HK-2 (cell line): Measurements from ENCODE around the gene SLC38A3.

Experiments used
- DNase-seq: peaks from one replicate; pipeline ENCODE4 v3.0.0-alpha.2; 2018; ENCODE audit not compliant: unreplicated experiment

SLC38A3 gene

DNA sequence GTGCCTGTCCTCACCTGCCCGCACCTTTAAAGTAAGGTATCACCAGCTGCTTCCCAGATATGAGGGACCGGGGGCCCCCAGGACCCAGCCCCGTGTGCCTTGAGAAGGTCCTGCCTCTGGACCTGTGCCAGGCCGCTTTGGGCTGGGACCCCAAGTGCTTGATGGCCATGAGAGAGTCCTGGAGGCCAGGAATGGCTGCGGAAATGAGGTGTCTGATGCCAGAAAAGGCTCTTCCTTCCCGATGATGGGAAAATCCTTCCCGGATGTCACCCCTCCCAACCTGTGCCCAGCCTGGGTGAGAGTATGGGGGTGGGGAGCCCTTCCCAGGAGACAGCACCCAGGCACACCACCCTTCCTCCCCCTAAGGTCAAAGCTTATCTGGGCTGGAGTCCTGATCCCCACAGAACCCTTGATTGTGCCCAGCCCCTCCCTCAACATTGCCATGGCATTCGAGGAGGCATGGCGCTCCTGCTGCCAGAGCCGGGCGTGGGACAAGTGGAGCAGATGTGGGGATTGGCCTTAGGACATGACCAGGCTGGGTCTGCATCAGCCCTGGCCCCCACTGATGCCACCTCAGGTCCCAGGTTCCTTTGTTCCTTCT is 35.7 kb upstream of the SLC38A3 start:
- no peak for DNase-seq

DNA sequence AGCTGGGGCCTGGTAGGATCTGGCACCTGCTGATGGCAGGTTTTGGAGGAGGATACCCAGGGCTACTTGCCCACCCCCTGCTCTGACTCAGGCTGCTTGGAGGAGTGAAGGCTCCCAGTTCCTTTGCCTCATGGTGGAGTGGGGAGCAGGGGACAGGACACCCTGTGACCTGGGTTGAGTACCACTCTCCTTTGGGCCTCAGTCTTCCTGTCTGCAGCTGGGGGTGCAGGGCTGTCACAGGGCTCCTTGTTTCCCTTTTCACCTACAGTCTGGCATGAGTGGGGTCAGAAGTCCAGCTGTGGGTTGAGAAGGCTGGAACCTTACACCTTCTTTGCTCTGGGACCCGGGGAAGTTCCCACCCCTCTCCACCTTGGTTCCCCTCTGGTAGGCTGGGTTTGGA is 35.2 kb upstream of the SLC38A3 start:
- no peak for DNase-seq

DNA sequence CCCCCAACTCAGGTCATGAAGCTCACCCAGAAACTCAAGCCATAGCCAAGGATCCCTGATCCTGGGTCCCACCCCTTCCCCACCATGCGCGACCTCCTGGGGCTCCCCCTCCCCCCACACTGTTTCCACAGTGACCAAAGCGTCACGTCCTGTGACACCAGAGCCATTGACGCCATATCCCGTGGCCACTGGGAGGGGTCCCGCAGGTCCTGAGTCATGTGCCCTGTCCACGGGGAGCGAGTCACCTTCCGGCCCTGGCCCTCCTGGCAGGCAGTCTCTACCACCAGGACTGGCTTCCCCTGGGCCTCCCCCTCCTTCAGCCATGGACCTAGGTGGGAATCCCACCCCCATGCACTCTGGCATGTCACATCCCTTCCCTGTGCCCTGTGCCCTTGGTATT is 34.4 kb upstream of the SLC38A3 start:
- peak; percentile 88 for DNase-seq

DNA sequence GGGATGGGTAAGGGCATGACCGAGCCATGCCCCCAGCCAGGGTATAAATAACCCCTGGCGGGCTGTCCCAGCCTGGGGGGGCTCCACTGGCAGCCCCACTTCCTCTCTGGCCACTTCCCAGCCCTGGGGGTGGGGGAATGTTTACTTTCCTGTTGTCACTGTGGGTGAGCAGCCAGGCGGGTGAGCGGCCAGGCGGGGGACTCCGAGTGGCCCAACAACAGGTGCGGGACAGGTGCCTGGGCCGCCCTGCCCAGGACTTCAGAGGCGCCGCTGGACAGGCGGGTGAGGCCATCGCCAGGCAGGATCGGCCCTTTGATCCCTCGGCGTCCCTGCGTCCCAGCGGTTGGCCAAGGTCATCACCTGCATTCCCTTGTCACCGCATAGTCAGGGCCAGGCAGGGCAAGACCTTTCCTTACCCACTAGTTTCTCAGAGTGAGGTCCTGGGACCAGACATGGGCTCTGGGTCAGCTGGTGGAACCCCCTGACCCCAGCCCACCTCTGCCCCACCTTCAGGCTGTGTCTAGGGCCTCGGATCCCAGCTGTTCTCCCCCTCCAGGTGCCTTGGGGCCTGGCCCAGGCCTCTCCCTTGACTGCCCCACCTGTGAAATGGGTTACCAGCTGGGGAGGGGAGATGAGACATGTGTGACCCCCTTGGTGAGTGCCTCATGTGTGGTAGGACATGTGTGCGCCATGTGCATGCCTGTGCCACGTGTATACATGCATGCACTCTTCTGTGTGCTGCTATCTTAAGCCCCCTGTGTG is 33.4 kb upstream of the SLC38A3 start:
- no peak for DNase-seq

DNA sequence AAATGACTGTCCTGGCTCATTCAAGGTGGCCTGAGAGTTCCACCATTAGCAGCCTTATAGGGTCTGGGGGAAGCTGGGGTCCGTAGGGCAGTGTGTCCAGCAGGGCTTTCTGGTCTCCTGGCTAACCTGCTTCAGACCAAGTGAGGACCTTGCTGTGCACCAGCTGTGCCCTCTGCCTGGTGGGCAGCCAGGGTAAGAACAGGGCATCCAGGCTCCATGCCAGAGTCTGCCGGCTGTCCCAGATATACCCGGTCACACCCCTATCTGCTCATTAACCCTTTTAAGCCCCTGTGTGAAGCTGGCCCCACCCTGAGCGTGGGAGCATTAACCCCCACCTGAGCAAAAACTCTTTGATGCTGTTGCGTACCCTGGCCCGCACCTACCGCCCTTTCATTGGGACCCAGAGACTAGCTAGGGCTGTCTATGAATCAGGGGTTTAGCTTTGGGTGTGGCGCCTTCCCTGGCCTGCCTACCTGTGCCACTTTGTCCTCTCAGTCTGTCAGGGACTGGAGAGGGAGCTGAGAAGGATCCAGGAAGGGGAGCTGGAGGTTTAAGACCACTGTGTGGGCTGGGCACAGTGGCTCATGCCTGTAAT is 32.3 kb upstream of the SLC38A3 start:
- DNase-seq = no peak

DNA sequence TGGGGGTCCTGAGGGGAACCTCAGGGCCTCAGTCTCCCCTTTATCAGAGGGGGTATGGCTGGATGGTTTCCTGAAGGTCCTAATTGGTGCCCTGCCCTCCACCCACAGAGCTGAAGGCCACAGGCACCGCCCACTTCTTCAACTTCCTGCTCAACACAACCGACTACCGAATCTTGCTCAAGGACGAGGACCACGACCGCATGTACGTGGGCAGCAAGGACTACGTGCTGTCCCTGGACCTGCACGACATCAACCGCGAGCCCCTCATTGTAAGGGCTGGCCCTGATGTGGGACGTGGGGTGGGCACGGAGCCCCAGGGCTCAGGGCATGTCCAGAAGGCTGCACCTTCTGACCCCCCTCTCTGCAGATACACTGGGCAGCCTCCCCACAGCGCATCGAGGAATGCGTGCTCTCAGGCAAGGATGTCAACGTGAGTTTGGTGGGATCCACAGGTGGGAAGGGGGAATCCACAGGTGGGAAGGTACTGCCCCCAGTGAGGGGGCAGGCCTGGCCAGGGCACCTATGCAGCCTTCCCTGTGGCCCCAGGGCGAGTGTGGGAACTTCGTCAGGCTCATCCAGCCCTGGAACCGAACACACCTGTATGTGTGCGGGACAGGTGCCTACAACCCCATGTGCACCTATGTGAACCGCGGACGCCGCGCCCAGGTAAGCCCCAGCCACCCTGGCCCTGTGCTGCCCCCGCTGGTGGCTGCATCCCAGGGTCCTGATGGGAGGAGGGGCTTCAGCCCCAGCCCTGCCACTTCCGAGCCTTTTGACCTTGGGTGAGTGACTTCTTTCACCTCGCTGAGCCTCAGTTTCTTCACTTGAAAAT is 31.2 kb upstream of the SLC38A3 start:
- no peak for DNase-seq

DNA sequence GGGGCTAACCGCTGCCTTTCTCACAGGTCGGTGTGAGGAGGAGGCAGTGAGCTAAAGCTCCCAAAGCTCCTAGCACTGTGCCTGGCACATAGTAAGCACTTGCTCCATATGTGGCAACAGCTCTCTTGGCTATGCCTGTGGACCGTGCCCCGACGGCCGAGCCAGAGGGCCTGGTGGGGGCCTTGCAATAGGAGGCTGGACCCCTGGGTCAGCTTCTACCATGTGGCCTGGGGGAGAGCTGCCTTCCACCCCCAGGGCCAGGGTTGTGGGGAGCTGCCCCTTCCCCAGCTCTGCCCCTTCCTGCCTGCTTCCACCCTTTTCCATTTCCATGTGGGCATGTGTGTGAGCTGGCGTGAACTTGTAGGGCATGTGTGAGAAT is 30.6 kb upstream of the SLC38A3 start:
- DNase-seq = no peak

DNA sequence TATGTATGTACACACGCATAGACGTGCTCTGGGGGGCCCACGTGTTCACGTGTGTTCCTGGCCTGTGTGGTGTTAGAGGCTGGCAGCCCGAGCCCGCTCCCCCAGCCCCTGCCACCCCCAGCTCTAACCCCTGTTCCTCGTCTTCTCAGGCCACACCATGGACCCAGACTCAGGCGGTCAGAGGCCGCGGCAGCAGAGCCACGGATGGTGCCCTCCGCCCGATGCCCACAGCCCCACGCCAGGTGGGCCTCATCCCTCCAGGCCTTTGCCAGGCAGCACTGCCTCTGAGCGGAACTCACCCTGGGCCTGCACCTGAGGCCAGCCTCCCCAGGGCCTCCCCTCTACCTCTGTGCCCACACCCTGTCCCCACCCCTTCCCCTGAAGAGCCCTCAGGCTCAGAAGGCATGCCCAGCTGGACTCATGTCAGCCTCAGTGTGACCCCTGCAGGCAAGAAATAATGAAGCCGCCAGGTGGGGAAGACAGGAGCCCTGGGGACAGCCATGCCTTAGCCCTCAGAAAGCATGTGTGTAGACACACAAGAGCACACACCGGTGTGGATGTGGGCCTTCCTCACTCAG is 30.0 kb upstream of the SLC38A3 start:
- no peak for DNase-seq

DNA sequence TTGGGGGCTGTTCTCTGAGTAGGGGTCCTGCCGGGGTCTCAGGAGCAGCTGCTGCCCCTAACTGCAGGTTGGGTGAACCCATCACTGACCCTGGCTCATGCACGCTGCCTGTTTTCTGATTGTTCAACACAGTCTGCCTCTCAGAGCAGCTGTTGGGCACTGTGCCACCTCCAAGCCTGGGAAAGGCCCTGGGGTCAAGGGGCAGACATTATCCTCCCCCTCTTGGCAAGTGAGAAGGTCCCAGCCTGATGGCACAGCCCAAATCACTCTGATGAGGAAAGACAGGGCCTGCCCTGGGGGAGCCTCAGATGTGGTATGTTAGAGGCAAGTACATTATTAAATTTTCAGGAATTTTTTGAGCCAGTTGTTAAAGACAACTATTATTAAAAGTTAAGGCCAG is 27.7 kb upstream of the SLC38A3 start:
- DNase-seq = no peak

DNA sequence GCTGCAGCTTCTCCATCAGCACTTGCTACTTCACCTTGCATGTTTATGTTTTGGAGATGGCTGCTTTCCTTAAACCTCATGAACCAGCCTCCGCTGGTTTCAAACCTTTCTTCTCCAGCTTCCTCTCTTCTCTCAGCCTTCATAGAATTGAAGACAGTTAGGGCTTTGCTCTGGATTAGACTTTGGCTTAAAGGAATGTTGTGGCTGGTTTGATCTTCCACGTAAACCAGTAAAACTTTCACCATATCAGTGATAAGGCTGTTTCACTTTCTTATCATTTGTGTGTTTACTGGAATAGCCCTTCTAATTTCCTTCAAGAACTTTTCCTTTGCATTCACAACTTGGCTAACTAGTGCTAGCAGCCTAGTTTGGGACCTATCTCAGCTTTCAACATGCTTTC is 25.4 kb upstream of the SLC38A3 start:
- no peak for DNase-seq

DNA sequence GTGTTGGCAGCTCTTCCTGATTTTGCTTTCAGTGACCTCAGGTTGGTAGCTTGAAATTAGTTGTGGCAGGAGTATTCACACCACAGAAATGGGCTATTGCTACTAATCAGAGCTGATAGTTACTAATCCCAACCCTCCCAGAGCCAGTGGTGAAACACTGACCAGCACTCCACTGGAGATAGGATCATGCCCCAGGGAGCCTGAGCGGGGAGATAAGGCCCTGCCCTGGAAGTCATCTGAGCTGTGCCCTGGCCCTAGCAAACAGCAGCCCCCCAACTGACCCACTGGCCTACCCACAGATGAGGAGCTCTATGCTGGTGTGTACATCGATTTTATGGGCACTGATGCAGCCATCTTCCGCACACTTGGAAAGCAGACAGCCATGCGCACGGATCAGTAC is 23.1 kb upstream of the SLC38A3 start:
- DNase-seq = no peak

DNA sequence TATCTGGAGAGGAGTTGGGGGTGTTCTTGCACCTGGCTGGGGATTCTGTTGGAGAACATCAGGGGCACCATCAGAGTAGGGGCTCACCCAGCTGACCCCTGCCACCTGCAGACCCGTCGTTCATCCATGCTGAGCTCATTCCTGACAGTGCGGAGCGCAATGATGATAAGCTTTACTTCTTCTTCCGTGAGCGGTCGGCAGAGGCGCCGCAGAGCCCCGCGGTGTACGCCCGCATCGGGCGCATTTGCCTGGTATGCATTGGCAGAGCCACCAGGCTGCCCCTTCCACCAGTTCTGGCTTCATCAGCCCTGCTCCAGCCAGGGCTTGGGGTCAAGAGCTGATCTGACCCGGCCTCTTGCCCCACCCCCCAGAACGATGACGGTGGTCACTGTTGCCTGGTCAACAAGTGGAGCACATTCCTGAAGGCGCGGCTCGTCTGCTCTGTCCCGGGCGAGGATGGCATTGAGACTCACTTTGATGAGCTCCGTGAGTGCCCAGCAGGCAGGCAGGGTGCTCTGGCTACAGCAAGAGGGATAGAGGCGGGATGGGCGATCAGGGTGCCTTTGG is 22.5 kb upstream of the SLC38A3 start:
- DNase-seq = no peak

DNA sequence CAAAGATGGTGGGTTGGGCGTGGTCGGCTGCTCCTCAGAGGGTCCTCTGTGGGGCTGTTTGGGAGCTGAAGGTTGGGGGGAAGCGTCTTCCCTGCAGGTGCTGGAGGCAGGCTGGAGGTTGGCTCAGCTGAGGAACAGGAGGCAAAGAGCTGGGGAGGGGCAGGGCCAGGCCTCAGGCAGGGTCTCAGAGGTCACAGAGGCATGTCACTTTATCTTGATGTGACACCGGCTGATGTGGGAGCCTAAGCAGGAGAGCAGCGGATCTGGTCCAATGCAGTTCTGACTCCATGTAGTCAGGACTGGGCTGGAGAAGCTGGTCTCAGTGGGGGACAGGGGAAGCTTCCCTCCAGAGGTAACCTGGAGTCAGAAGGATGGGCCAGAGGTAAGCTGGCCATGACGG is 21.3 kb upstream of the SLC38A3 start:
- no peak for DNase-seq

DNA sequence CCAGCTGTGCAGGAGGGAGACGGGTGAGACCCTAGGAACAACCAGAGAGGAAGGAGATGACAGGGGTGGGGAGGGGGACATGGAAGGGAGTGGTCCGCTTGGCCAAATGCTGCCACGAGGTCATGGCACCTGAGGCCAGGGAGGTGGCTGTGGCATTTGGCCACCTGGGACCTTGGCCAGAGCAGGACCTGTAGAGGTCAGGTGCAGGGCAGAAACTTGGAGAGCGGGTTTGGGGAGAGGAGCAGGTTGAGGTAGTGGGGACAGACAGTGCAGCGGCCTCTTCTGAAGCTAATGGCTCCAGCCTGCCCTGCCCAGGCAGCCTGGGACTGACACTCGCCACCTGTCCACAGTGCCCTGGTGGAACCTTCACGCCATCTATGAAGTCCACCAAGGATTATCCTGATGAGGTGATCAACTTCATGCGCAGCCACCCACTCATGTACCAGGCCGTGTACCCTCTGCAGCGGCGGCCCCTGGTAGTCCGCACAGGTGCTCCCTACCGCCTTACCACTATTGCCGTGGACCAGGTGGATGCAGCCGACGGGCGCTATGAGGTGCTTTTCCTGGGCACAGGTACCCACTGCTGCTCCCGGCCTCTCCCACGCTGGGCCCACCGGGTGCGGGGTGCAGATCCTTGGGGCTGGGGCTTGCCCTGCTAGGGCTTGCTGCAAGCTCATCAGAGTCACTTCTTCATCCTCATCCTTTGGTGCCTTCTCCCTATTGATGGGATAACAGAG is 20.7 kb upstream of the SLC38A3 start:
- DNase-seq = no peak

DNA sequence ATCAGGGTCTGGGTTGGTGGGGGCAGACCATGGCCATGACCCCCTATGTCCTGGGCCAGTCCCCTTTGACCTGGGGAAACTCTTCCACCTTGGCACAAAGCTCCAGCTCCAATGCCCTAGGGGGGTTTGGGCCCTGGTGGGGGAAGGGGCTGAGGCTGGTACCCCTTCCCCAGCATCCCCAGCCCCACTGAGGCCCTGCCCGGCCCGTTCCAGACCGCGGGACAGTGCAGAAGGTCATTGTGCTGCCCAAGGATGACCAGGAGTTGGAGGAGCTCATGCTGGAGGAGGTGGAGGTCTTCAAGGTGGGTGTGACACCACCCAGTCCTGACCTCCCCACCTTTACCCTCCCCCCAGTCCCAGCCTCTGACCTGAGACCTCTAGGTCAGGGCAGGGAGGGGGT is 19.8 kb upstream of the SLC38A3 start:
- DNase-seq = no peak

DNA sequence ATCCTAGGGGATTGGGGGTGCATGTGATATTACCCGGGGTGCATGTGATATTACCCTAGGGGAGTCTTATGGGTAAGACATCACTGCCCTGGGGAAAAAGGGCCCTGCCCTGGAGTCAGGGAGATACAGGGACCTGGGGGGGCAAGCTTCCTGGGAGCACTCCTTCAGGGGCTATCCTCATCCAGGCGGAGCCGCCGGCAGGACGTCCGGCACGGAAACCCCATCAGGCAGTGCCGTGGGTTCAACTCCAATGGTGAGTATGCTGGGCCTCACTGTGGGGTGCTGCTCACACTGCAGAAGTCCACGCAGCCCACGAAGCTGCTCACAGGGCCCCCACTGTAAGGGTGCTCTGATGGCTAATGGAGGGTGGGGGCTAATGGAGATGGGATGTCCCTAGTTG is 19.0 kb upstream of the SLC38A3 start:
- DNase-seq = no peak

DNA sequence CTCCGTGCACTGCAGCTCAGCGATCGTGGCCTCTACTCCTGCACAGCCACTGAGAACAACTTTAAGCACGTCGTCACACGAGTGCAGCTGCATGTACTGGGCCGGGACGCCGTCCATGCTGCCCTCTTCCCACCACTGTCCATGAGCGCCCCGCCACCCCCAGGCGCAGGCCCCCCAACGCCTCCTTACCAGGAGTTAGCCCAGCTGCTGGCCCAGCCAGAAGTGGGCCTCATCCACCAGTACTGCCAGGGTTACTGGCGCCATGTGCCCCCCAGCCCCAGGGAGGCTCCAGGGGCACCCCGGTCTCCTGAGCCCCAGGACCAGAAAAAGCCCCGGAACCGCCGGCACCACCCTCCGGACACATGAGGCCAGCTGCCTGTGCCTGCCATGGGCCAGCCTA is 17.3 kb upstream of the SLC38A3 start:
- DNase-seq = no peak

DNA sequence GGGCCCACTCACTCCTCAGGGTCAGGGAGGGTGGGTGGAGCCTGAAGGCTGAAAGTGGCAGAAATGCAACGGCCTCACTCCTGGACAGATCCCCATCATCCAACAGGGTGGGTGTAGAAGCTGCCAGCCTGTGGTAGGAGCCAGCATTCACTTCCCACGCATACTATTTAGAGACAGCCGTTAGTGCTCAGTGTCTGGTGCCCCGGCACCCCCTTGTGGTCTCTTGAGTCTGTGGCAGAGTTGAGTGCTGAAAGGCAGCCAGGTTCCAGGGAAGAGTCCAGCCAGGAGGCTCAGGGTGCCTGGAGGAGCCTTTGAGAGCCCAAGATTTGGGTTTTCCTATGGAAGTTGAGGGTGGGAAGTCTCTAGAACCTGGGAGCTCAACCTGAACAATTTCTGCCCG is 15.8 kb upstream of the SLC38A3 start:
- DNase-seq = peak; percentile 68

DNA sequence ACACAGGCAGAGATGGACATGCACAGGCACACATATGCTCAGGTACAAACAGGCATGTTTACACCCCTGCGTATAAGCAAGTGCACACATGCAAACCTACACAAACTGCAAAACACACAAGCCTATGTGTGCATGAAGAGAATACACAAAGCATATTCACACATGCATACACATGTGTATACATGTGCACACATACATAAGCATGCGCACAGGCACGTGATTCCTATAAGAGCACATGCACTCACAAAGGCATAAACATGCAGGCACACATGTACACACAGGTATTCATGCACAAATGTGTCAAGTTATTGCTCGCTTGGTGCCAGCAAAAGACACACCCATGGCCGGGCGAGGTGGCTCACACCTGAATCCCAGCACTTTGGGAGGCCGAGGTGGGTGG is 15.1 kb upstream of the SLC38A3 start:
- DNase-seq = no peak

DNA sequence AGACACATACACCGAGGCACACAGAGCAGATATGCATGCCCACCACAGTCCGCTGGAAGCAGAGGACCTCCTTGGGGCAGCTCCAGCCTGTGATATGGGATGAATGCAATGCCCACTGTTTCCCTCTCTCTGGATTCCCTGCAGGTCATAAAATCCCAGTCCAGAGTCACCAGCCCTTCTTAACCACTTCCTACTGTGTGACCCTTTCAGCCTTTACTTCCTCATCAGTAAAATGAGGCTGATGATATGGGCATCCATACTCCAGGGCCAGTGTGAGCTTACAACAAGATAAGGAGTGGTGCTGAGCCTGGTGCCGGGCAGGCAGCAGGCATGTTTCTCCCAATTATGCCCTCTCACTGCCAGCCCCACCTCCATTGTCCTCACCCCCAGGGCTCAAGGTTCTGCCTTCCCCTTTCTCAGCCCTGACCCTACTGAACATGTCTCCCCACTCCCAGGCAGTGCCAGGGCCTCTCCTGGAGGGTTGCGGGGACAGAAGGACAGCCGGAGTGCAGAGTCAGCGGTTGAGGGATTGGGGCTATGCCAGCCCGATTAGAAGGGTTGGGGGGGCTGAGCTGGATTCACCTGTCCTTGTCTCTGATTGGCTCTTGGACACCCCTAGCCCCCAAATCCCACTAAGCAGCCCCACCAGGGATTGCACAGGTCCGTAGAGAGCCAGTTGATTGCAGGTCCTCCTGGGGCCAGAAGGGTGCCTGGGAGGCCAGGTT is 14.0 kb upstream of the SLC38A3 start, which contains the start of gene GNAT1:
Gene GNAT1, plus strand, starts transcription at position 675 of the 725 bp plus-strand sequence. CDS start 116 bp downstream, outside the sequence.
- DNase-seq = no peak
